Activated CD4-positive, alpha-beta T cell treated with anti-CD3 and anti-CD28 coated beads, Interleukin-2, amount 50 U/mL, for 1 hour (primary cell): ENCODE results near the gene TRERF1.
"Not testable (repeated sequence)": the region's sequence is repeated elsewhere in the genome, so short reads cannot be mapped to it uniquely, and the experiment has no call there.

ENCODE experiments used
- DNase-seq: peaks from one replicate; pipeline ENCODE4 v3.0.0-alpha.2; 2020

Gene TRERF1

DNA sequence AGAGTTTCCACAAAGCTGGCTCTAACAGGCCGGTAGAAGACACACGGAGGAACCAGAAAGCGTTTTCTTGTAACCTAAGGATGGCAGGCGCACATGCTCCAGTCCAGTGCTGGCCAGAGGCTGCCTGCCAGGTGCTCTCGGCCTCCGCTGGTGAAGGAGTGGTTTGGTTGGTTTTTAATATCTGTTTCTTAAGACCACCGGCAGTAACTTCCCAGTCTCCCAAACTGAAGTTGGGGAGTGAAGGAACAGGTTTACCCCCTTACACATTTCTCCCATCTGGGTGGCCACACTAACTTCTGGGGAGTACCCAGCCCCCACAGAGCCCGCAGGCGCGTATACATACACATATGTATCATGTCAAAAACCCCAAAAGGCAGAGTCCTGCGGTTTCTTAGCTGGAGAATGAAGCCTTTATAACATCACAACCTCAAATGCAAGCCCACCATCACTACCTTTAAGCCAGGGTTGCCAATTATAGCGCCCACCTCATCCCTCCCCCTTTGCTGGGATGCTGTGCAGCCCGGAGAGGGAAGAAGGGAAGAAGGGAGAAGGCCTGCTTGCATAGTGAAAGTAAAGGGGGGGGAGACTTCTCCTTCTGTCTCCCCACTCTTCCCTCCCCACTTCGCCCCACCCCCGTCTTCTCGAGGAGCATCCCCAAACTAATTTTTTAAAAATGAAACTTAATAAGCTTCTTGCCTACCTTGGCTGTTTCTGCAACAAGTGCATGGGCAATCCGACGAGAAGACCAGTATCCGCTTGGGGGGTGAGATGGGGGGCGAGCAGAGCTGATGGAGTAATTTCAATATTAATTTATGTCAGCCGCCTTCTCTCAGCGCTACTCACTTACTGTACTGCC is 1.0 kb downstream of the TRERF1 start:
- DNase-seq, result peak; percentile 13

DNA sequence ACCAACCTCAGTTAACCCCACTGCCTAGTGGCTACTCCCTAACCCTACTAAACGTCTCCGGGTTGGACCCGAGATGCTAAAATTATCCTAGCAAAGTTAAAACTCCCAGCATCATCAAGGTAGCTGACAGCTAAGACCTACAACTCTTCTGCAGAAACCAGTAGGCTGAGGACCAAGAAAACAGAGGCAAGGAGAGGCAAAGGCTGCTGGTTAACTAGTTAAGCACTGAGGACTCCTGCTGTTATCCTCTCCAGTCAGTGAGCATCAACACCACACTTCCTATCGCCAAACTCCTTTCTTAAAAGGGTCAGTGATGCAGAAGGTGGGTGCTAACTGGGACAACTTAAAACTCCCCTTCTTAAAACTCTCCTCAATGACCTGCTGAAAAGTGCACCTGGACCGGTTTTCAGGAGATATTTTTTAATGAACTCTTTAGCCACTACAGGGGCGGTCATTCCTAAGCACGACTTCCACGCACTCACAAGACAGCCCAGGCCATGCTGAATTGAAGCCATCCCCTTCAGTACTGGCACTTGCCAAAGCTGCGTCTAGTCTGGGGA is 1.7 kb downstream of the TRERF1 start:
- no peak for DNase-seq

DNA sequence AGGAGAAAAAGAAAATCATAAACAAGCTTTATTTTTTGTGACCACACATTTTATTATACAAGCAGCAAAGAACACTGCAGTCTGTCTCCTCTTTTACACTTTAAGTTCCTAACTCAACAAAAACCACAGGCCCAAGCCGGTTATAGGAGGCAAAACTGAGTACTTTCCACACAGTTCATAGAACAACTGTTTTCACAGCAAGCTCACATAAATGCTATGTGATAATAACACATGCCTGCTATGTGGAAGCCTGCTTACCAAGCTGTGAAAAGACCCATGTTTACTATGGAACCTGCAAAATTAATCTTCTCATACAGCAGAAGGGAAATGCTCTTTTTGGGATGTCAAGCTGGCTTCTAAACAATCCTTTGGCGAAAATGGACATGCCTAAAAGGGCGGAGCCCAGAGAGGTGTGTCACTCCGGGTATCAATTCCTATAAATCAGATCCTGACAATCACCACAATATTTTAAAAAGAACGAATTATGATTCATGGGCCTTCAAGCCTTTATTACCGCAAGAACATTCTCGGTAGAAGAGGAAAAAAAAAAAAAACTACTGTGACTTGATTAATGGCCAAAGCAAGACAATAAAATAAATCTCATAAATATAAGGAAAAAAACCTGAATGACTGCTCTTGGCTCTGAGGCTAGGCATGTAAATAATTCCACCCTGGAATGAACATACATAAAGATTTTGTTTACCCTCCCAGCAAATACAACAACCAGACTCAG is 2.6 kb downstream of the TRERF1 start:
- no peak for DNase-seq

DNA sequence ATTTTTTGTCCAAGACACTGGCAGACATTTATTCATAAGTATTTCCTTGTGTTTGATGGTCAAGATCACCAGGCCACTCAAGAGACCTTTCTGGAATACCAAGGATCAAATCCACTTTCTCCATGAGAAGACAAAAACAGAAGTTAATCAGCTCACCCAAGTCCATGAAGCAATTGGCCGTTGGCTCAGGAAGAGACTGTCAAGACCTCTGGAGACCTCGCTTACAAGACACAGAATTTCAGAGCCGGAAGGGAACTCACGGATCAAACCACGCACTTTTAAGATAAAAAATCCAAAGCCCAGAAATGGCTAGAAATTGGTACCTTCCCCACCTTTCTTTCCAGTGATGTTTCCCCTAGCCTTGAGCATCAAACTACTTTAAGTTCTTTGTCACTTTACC is 3.3 kb downstream of the TRERF1 start:
- DNase-seq, result no peak

DNA sequence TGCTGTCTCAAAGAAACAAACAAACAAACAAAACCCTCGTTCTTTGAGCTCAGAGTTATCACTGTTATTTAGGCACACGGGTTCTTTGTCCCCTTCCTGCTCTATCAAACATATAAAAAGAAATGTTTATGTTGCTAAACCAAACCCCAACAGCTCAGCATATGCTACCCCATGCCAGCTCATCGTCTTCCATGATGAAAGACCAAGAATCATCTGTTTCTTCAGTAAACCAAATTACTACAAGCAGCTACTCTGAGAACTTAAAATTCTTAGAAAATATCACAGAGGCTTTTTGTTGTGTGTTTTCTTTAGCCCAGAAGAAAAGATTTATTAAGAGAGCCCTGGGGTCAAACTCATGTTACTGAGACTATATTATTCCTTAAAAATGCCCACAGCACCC is 4.7 kb downstream of the TRERF1 start:
- no peak for DNase-seq

DNA sequence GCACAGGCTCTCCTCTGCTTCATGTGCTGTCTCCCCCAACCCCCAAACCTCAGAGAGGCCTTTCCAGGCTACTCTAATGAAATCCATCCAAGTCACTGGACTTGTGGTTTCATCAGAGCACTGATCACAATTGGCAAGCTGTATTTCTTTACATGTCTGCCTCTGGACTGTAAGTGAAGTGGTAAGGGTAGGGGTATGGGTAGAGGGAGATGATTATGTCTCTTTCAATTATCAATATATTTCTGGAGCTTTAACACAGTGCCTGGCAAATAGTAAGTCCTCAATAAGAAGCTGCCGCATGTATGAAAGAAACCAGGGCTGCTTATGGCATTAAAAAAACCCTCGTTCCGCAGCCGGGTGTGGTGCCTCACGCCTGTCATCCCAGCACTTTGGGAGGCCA is 5.4 kb downstream of the TRERF1 start:
- DNase-seq, result no peak

DNA sequence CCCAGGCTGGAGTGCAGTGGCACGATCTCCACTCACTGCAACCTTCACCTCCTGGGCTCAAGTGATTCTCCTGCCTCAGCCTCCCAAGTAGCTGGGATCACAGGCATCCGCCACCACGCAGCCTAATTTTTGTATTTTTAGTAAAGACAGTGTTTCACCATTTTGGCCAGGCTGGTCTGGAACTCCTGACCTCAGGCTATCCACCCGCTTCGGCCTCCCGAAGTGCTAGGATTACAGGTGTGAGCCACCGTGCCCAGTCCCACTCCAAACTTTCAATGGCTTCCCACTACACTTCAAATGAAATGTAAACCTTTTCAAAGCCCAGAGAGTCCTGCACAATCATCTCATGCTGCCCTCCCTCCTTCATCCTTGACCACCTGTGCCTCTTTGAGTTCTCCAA is 5.8 kb downstream of the TRERF1 start:
- DNase-seq, result not testable (repeated sequence)

DNA sequence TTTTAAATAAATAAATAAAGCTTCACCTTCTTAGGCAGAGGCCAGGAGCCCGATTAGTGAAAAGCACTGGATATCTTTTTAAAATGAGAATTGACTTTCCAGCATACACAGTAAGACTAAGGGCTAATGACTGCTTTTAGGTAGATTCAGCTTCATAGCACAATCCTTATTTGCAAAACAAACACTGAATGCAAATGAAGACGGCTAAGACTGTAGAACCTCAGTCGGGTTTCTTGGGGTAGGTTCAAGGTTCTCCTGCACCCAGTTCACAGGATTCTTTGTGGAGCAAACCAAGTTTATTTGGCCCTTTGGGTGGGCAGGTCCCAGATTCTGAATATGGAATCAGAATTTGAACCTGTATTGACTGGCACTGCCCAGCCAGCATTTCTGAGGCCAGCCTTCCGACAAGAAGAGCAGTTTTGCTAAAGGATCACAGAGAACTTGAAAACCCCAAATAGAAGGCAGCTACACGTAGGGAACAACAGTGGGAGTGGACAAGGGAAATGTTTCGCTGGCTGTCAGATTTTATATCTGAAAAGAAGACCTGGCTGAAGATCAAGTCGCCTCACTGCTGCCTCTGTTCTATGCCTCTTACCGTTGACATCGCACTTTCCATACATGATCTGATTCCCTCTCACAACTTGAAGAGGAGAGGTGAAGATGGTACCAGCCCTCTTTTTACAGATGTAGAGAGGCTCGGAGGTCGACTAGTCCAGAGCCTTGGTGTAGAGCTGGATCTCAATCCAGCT is 8.2 kb downstream of the TRERF1 start:
- no peak for DNase-seq

DNA sequence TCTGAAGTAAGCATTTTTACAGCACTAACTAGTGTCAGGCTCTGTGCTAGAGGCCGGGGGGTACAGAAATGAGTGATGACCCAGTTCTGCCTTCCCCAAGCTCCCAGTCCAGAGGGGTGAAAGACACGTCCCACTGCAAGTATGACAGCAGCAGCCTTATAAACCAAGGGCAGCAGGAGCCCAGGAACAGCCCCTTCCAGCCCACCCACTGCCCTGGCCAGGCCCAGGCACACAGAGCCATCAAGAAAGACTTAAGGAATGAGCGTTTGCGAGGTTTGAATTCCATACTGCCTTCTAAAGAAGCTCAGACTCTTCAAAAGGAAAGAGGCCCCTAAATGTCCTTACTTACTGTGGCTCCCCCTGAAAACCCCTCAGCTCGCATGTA is 10.0 kb downstream of the TRERF1 start:
- DNase-seq, result no peak

DNA sequence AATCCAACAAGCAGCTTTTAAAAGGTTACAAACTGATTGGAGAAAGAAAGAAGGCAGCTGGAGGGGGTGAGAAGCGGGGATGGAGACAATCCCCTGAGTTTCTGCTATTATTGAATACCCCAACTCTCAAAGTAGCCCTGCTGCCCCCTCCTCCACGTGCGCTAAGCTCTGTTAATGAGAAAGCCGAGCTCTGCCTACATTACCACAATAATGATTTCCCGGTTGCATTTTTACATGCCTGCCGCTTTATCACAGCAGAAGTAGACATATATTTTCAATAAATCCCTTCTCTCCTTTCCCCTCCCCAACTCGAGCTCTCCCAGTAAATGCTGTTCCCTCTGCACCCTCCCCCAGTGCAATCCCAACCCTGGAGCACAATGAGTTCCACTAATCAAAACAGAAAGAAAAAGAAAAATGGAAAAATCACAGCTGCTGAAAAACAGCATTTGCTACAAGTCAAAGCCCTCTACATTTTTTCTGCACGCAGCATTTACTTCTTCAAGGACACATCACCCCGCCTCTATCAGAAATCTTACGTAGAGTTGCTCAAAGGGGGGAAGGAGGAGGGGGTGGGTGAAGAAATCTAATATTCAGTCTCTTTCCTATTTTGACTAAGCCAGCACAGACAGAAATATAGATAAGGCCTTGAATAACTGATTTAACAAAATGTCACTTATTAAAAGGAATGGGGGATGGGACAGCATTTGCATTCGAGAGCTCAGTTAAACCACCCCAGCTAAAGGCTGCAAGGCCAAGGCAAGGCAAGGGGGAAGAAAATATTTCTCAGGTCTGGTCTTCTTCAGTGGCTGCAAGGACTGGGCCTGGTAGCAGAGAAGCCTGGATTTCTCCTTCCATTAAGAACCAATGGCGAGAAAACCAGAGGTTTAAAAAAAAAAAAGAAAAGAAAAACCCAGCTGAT is 10.7 kb downstream of the TRERF1 start:
- no peak for DNase-seq

DNA sequence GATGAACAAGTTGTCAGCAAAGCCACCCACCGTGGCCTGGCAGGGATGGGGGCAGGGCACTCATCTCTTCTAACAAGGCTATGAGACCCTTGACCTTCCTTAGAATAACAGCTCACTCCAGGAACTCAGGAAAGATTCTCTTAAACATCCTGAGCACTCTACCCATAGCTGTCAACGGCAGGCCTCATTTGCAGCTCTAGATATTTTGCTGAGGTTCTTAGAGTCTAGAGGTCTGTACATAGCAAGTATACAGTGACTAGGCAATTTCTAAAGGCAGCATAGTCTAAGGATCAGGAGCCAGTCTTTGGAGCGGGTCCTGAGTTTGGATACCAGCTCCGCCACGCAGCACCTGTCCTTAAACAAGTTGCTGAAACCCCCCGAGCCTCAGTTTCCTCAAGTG is 11.7 kb downstream of the TRERF1 start:
- DNase-seq, result no peak

DNA sequence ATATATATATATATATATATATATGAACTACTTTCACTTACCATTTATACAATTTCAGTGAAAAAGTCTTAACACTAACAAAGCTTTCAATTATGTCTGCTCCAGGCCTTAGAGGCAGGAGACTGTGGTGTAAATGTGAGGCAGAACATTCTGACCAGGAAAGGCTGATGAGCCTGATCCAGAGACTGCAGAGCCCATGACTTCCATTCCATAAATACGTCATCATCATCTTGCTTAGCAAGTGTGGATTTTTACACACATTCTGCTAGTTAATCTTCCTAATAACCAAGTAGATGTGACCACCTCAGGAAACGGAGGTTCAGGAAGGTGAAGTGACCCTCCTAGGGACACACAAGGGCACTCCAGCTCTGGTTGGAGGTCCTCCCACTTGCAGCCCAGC is 14.9 kb downstream of the TRERF1 start:
- DNase-seq, result no peak

DNA sequence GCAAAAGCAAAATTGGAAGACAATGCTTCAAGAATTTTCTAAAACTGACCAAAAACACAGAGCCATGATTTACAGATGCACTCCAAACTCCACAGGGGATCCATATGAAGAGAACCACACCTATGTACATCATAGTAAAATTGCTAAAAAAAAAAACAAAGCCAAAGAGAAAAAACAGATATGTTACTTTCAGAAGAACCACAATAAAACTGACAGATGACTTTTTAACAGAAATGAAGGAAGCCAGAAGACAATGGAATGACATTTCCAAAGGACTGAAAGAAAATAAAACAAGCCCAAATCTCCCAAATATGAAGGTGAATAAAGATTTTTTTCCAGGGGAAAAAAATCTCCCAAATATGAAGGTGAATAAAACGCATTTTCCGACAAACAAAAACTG is 17.5 kb downstream of the TRERF1 start:
- DNase-seq, result no peak

DNA sequence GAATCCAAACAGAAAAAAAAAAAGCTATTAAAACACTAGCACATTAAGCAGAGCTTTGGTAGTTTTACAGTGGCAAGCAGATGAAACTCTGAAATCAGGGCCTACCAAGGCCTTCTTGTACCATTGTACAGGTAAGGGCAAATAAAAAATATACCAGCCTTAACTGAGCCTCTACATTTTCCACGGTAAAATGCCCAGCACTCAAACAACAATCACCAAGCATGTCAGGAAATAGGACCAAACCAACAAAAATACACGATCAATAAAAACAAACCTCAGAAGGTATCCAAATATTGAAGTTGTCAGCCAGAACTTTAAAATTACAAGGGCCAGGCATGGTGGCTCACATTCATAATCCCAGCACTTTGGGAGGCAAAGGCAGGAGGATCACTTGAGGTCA is 18.3 kb downstream of the TRERF1 start:
- DNase-seq, result no peak

DNA sequence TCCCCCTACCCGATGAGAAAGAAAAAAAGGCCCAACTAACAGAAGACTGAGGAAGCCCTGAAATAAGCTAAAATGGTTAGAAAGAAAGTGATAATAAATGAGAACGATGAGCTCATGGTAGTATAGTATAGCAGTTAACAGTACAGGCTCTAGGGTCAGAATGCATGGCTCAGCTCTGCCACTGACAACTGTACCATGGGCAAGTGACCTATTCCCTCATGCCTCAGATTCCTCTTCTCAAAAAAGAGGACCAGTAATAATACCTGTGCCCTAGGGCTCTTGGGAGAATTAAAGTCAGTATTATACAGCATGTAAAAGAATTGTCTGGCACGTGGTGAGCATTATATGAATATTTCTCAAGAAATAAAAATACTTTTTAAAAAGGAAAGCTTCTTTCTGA is 19.8 kb downstream of the TRERF1 start:
- DNase-seq, result no peak

DNA sequence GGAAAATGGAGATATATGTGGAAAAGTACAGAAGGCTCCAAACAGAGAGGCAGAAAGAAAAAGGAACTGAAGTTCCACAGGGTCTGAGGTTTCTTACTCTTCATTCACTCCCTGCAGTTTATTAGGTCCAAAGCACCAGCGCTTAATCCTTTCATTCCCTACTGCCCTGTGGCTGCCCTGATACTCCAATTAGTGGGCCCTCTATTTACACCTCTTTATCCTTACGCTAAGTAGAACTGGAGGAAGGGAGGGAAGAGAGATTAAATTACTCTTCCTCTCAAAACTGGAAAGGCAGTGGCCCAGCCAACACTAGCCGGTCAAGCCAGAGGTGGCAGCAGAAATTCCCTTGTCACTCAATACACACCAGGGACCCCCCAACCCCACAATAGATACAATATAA is 20.4 kb downstream of the TRERF1 start:
- DNase-seq, result no peak

DNA sequence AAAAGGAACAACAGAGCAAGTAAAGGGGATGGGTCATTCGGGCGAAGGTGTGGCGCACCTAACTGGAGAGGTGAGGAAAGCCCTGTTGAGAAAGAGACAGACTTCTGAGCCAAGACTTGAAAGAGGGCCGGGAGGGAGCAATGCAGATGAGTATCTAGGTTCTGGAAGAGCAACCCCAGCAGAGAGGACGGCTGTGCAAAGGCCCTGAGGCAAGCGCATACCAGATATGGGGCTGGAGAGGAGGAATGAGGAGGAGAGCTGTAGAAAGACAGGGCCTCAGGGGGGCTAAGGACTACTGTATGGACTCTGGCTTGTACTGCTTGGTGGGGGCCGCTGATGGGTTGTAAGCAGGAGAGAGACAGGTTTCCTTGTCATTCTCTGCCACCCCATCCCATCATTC is 21.9 kb downstream of the TRERF1 start:
- DNase-seq, result no peak

DNA sequence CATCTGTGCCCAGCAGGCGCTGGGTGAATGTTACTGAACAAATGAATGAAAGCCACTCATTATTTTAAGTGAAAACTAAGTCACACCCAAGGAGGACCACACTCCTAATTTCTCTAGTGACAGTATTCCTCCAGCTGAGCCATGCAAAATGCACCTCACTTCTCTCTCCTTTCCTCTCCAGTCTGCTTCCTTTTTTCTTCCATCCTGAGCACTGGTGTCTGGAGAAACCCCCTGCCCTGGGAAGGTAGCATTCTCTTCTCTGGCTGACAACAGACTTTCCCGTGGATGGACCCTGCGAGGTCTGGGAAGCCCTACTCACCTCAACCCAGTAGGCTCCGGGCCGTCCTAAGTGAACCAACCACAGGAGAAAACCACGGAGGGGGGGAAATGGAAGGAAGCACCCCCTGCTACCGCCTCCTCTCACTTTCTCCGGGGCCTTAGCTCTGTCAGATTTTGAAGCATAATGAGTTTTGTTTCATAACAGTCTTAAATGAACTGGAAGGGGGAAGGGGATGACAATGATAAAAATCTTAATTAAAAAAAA is 22.6 kb downstream of the TRERF1 start:
- DNase-seq, result no peak

DNA sequence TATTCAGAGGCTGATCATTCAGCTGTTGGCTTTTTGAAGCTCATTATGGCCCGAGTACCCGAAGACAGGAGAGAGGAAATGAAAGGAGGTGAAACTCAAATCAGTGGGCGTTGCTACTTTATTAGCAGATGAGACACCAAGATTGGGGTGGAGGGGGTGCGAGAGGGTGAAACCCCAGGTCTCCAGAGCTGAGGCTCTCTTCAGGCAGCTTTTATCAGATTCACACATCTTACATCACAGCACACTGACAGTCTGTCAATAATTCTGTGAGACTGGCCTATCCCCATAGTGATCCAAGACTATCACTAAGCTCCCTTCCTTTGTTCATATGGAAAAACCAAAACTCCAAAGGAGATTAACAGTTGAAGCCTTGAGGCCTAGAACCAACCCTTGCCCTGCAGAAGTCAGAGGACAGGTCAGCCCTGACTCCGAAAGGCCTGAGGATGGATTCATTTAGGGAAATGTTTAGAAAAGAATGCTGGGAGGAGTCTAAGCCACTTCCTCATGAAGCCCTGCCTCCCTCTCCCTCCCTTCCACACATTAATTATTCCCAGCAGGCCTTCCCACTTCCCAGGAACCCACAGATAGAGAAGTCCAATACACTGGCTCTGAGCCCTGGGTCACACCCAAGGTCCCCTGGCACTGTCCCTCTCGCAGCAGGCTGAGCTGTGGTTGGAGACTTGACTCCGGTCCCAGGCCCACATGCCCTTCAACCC is 23.2 kb downstream of the TRERF1 start:
- peak; percentile 34 for DNase-seq

DNA sequence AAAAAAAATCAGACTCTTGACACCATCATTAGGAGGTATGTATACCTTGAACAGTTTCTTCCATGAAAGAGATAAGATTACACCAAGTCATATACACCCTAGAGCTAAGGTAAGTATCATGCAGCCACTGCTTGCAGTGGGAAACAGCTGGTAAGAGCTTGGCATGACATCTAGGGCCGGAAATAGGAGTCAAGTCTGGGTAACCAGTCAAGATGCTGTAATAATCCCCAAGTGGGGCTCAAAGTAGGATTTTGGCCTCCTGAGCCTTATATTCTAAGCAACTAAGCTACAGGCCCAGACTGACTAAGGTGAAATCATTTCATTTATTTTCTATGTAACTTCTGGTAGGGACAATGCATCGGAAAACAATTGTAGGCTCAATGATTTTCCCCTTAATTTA is 23.9 kb downstream of the TRERF1 start:
- no peak for DNase-seq

DNA sequence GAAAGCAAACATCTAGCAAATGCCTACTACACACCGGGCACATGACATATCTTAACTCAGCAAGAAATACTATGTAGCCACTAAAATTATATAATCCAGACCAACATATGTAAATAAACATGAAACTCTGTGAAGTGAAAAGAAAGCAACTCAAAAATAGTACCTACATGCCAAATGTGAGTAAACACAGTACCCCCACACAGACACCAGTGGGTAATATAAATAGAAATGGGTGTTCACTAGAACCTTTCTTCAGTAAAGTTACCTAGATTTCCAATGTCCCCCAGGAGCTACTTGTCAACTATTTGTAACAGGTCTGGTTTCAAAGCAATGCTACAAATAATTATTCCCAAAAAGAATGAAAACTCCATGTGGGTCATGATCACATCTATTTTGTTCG is 25.5 kb downstream of the TRERF1 start:
- DNase-seq, result no peak
